Hepatocyte (in vitro differentiated cells): ENCODE measurements around the gene SLC2A10. TPM values are rescaled to one million over a fixed set of nuclear protein-coding genes. Genes with fewer than 3 reads are reported as not detected.

ENCODE experiments used
- DNase-seq: peaks from one replicate; pipeline ENCODE4 v3.0.0-alpha.2; 2016; ENCODE audit warnings: low spot score
- H2AFZ ChIP-seq: fragments of 200-600 bp; sonication (generic); 2 replicates; pipeline ENCODE4 v1.6.0; 2016; ENCODE audit warnings: antibody characterized with exemption, mild to moderate bottlenecking
- H3K27ac ChIP-seq: fragments of 200-600 bp; sonication (generic); 2 replicates; pipeline ENCODE4 v1.5.1; 2016; ENCODE audit warnings: mild to moderate bottlenecking
- H3K27me3 ChIP-seq: fragments of 200-600 bp; sonication (generic); 2 replicates; pipeline ENCODE4 v1.6.1; 2016
- H3K36me3 ChIP-seq: fragments of 200-600 bp; sonication (generic); replicated peaks from 2 replicates; pipeline ENCODE4 v1.5.1; 2016; ENCODE audit warnings: low read depth; ENCODE audit not compliant: insufficient read depth
- H3K4me1 ChIP-seq: fragments of 200-600 bp; sonication (generic); 2 replicates; pipeline ENCODE4 v1.5.1; 2016; ENCODE audit warnings: mild to moderate bottlenecking, moderate library complexity; ENCODE audit not compliant: insufficient read depth
- H3K4me2 ChIP-seq: fragments of 200-600 bp; sonication (generic); 2 replicates; pipeline ENCODE4 v1.6.0; 2016
- H3K4me3 ChIP-seq: fragments of 200-600 bp; sonication (generic); 2 replicates; pipeline ENCODE4 v1.5.1; 2016; ENCODE audit warnings: mild to moderate bottlenecking
- H3K79me2 ChIP-seq: fragments of 200-600 bp; sonication (generic); 2 replicates; pipeline ENCODE4 v1.6.0; 2017; ENCODE audit warnings: mild to moderate bottlenecking
- H3K9me2 ChIP-seq: fragments of 200-600 bp; sonication (generic); replicated peaks from 2 replicates; pipeline ENCODE4 v1.6.0; 2017; ENCODE audit warnings: mild to moderate bottlenecking; ENCODE audit not compliant: insufficient read depth
- H3K9me3 ChIP-seq: fragments of 200-600 bp; sonication (generic); 2 replicates; pipeline ENCODE4 v1.5.1; 2016; ENCODE audit warnings: low read depth, mild to moderate bottlenecking
- H4K20me1 ChIP-seq: fragments of 200-600 bp; sonication (generic); 2 replicates; pipeline ENCODE4 v1.6.0; 2016; ENCODE audit warnings: mild to moderate bottlenecking; ENCODE audit not compliant: insufficient read depth, poor library complexity, severe bottlenecking
- CTCF ChIP-seq: fragments of 200-600 bp; sonication (generic); IDR thresholded peaks from 2 replicates; pipeline ENCODE4 v1.5.1; 2016; ENCODE audit warnings: antibody characterized with exemption, mild to moderate bottlenecking; ENCODE audit not compliant: poor library complexity
- EZH2 ChIP-seq: fragments of 200-600 bp; sonication (generic); IDR thresholded peaks from 2 replicates; pipeline ENCODE4 v1.6.1; 2016; ENCODE audit warnings: antibody characterized with exemption, mild to moderate bottlenecking, borderline replicate concordance
- EZH2phosphoT487 ChIP-seq: fragments of 200-600 bp; sonication (generic); IDR thresholded peaks from one replicate; pipeline ENCODE4 v1.6.1; 2018; ENCODE audit warnings: antibody characterized with exemption, mild to moderate bottlenecking, low read depth, moderate library complexity; ENCODE audit not compliant: unreplicated experiment, severe bottlenecking
- WGBS: methylation state at CpG from one replicate; pipeline ENCODE4 v1.1.6; 2016; ENCODE audit warnings: low lambda C conversion rate; ENCODE audit errors: missing lambda C conversion rate; 5-methylcytosine and 5-hydroxymethylcytosine counted together
- polyA plus RNA-seq: library from polyadenylated mRNA; unstranded; fragments of >200 nt; fragmentation: Nextera tagmentation; extraction: Ambion mirVana; gene quantifications from 2 replicates; pipeline ENCODE4 v1.2.1, GENCODE V29; 2016
- total RNA-seq: library from RNA; depleted of rRNA; stranded (reverse); fragments of >200 nt; gene quantifications from 2 replicates; pipeline ENCODE4 v1.2.3, GENCODE V29; 2014

SLC2A10 gene
- total and polyA plus RNA-seq, 2 experiments from 2014 or later: 23.4 to 37.2 TPM

DNA sequence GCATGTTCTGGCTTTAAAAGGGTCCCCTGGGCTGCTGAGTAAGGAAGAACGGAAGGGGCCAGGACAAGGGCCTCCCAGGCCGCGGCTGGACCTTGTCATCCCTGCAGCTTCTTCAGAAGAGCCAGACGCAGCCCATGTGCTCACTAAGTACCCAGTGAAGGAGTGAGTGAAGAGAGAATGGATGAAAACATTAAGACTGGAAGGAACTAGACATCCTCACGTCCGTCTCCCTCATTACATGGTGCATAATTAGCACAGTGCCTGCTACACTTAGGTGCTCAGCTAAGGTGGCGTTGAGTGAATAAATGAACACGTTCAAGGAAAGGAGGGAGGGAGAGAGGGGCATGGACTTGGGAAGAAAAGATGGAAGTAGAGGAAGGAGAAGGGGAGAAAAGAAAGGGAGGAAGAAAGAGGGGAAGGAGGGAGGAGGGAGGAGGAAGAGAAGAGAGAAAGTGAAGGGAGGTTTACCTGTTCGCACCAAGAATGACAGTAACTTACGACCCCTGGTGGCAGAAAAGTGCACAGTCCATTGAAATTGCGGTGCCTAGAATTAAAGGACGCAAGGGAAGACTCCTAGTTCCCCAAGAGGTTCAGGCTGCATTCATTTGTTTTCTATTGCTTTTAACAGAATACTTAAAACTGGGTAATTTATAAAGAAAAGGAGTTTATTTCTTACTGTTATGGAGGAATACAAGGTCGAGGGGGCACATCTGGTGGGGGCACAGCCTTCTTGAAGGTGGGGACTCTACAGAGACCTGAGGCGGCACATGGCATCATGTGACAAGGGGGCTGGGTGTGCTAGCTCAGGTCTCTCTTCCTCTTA, 28.2 kb upstream of the SLC2A10 start:
- H2AFZ ChIP-seq: no peak overlapping the region
- no peak overlapping the region for H3K4me3 ChIP-seq
- H3K4me1 ChIP-seq: peaks cover 6% of the 10 kb centered on the region
- no peaks in the 10 kb centered on the region for H3K9me2 ChIP-seq
- DNase-seq: peak; percentile 77
- no peaks in the 10 kb centered on the region for H3K9me3 ChIP-seq
- WGBS: 59% methylated on average over 14 of the region's 14 CpGs
- no peak overlapping the region for H3K27ac ChIP-seq
- TF ChIP-seq CTCF (peak; percentile 81), EZH2phosphoT487 (no peak)
- H3K4me2 ChIP-seq: no peak overlapping the region
- peaks cover 2% of the 10 kb centered on the region for H4K20me1 ChIP-seq
- peaks cover 38% of the 10 kb centered on the region for H3K79me2 ChIP-seq
- H3K36me3 ChIP-seq: no peaks in the 10 kb centered on the region
- H3K27me3 ChIP-seq: no peaks in the 10 kb centered on the region

DNA sequence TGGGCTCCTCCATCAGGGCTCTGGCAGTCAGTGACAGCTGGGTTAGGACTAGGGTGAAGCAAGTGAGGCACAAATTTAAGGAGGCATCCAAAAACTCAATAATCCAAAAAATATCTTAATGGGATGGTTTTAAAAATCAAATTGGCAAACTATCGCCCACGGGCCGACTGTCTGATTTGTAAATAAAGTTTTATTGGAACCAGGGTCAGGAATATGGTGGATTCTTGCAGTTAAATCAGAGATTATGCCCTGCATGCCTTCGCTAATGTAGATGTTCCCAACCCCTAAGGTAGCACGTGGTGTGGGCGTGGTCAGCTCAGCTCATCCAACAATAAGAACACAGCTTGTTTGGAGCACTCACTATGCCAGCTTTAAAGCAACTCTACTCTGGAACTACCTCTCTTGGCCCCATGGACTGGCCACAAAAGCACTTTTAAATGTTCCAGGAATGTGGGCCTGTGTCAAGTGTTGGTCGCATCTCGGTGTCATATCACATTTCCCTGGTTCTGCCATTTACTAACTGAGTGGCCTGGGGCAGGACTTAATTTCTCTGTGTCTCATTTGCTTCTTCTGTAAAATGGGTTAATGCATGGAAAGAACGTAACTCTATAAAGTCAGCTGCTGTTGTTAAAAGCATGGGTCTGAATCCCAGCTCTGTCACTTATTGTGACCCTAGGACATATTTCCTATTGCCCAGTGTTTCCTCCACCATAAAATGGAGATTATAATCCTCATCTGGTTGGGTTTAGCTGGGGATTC, 27.2 kb upstream of the SLC2A10 start:
- no peaks in the 10 kb centered on the region for H3K9me3 ChIP-seq
- WGBS: 87% methylated on average over 9 of the region's 9 CpGs
- H3K36me3 ChIP-seq: no peaks in the 10 kb centered on the region
- H3K4me1 ChIP-seq: peaks cover 9% of the 10 kb centered on the region
- H3K27me3 ChIP-seq: no peaks in the 10 kb centered on the region
- peaks cover 48% of the 10 kb centered on the region for H3K79me2 ChIP-seq
- H3K9me2 ChIP-seq: no peaks in the 10 kb centered on the region
- peaks cover 2% of the 10 kb centered on the region for H4K20me1 ChIP-seq
- no peak overlapping the region for H2AFZ ChIP-seq
- DNase-seq: no peak
- H3K27ac ChIP-seq: peak overlapping the region; percentile 95
- H3K4me2 ChIP-seq: peak overlapping the region; percentile 82
- no peak overlapping the region for H3K4me3 ChIP-seq
- no peak for TF ChIP-seq EZH2
- no peak for TF ChIP-seq CTCF
- no peak for TF ChIP-seq EZH2phosphoT487

- no peaks in the 10 kb centered on the region for H3K9me2 ChIP-seq
- H3K4me2 ChIP-seq: peak overlapping the region; percentile 82
- H3K79me2 ChIP-seq: peaks cover 57% of the 10 kb centered on the region
- peak overlapping the region; percentile 95 for H3K27ac ChIP-seq
- DNase-seq: no peak
- WGBS: 45% methylated on average over 12 of the region's 12 CpGs
- TF ChIP-seq EZH2phosphoT487 (no peak), CTCF (no peak), EZH2 (no peak)
- H3K4me1 ChIP-seq: peaks cover 14% of the 10 kb centered on the region
- no peaks in the 10 kb centered on the region for H3K36me3 ChIP-seq
- H3K9me3 ChIP-seq: no peaks in the 10 kb centered on the region
- no peaks in the 10 kb centered on the region for H3K27me3 ChIP-seq
- peaks cover 2% of the 10 kb centered on the region for H4K20me1 ChIP-seq
- peak overlapping the region; percentile 1 for H3K4me3 ChIP-seq
- H2AFZ ChIP-seq: no peak overlapping the region
Observed at GRCh38 chr20:46683011-46683667, 26.3 kb upstream of the SLC2A10 start.
